Neural progenitor cell (in vitro differentiated cells): ENCODE data around the gene MGA.

ENCODE experiments used
- CTCF ChIP-seq: fragments of 200-600 bp; sonication (generic); IDR thresholded peaks from 2 replicates; pipeline ENCODE4 v1.5.1; 2017; ENCODE audit warnings: antibody characterized with exemption, mild to moderate bottlenecking
- EZH2 ChIP-seq: fragments of 200-600 bp; sonication (generic); IDR thresholded peaks from 2 replicates; pipeline ENCODE4 v1.6.1; 2017; ENCODE audit warnings: antibody characterized with exemption, mild to moderate bottlenecking, moderate library complexity
- EZH2phosphoT487 ChIP-seq: fragments of 200-600 bp; sonication (generic); IDR thresholded peaks from 2 replicates; pipeline ENCODE4 v1.6.1; 2017; ENCODE audit warnings: antibody characterized with exemption

GRCh38 chr15:41813426-41813825 lies 153.2 kb downstream of the MGA start:
- TF ChIP-seq CTCF (no peak), EZH2phosphoT487 (no peak), EZH2 (no peak)
